ENCODE measurements around the gene UNKL.

The UNKL gene

DNA sequence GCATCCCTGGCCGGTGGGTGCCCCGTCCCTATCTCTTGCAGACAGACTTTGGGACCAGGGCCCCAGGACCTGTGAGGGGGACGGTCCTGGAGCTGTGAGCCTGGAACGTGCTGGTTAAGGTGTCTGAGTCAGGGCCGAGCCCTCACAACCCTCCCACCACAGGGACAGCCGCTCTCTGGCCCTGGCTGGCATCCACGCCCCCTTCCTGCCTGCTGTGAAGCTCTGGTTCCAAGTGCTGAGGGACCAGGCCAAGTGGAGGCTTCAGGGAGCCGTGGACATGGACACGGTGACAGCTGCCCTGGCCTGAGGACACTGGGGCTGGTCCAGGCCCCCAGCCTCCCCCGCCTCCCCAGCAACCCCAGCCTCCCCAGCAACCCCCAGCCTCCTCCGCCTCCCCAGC lies 69.4 kb downstream of the UNKL start:
- TF ChIP-seq, protein P1, sequence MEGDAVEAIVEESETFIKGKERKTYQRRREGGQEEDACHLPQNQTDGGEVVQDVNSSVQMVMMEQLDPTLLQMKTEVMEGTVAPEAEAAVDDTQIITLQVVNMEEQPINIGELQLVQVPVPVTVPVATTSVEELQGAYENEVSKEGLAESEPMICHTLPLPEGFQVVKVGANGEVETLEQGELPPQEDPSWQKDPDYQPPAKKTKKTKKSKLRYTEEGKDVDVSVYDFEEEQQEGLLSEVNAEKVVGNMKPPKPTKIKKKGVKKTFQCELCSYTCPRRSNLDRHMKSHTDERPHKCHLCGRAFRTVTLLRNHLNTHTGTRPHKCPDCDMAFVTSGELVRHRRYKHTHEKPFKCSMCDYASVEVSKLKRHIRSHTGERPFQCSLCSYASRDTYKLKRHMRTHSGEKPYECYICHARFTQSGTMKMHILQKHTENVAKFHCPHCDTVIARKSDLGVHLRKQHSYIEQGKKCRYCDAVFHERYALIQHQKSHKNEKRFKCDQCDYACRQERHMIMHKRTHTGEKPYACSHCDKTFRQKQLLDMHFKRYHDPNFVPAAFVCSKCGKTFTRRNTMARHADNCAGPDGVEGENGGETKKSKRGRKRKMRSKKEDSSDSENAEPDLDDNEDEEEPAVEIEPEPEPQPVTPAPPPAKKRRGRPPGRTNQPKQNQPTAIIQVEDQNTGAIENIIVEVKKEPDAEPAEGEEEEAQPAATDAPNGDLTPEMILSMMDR (IDR thresholded peaks at IDR 0.05; ENCODE audit: extremely low read depth, insufficient read depth, missing control alignments), result no peak
- in situ Hi-C loops (cut with MboI; ENCODE audit: low pct_unique_long_range_greater_than_20kb, low sequenced_read_pairs, unreplicated experiment), result no loop called here
- DNase-seq (ENCODE audit: low spot score), result no peak

DNA sequence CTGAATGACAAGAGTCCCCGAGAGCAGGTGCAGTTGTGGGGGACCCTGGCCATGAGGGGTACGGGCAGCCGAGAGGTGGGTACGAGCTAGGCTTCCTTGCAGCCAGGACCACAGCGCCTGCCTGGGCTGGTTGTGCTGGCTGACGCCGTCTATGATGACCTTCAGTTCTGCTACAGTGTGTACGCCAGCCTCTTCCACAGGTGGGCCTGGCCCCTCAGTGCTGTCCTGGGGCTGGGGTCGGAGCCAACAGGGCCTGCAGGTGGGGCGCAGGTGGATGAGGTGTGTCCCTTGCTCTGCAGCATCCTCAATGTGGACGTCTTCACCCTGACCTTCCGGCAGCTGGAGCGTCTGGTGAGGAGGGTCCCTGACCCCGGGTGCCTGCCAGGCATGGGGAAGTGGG lies 70.0 kb downstream of the UNKL start:
- in situ Hi-C loops (cut with MboI; ENCODE audit: low pct_unique_long_range_greater_than_20kb, low sequenced_read_pairs, unreplicated experiment), result no loop called here
- TF ChIP-seq, protein P1 (IDR thresholded peaks at IDR 0.05; ENCODE audit: extremely low read depth, insufficient read depth, missing control alignments), result no peak
- no peak for DNase-seq (ENCODE audit: low spot score)

DNA sequence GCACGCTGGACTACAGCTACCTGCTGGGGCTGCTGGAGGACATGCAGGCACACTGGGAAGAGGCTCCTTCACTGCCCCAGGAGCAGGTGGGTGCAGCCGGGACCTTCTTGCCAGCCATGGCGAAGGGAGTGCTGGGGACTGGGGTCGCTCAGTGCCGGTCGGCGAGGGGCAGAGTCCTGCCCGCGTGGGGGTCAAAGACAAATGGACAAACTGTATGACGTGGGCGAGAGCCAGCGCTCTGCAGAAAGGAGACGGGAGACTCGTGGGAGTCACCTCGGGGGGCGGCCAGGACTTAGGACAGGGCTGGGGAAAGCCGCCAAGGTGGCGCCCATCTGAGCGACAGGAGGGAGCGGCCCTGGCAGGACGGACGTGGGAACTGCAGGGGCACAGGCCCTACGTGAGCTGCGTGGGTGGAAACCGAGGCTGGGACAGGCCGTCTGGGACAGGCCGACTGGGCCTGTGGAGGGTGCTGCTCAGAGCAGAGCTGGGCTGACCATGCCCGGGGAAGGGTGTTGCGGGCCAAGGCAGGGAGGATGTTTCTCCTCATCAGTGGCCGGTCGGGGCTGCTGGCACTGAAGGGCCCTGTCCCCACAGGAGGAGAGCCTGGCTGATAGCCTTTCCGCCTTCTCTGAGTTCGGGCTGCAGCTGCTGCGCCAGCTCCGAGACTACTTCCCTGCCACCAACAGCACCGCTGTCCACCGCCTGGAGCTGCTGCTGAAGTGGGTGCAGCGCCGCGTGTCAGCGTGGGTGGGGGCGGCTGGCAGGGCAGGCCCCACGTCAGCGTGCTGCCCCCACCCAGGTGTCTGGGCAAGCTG lies 70.9 kb downstream of the UNKL start:
- DNase-seq (ENCODE audit: low spot score), result no peak
- in situ Hi-C loops (cut with MboI; ENCODE audit: low pct_unique_long_range_greater_than_20kb, low sequenced_read_pairs, unreplicated experiment), result no loop called here
- TF ChIP-seq, protein P1 (IDR thresholded peaks at IDR 0.05; ENCODE audit: extremely low read depth, insufficient read depth, missing control alignments), result no peak

DNA sequence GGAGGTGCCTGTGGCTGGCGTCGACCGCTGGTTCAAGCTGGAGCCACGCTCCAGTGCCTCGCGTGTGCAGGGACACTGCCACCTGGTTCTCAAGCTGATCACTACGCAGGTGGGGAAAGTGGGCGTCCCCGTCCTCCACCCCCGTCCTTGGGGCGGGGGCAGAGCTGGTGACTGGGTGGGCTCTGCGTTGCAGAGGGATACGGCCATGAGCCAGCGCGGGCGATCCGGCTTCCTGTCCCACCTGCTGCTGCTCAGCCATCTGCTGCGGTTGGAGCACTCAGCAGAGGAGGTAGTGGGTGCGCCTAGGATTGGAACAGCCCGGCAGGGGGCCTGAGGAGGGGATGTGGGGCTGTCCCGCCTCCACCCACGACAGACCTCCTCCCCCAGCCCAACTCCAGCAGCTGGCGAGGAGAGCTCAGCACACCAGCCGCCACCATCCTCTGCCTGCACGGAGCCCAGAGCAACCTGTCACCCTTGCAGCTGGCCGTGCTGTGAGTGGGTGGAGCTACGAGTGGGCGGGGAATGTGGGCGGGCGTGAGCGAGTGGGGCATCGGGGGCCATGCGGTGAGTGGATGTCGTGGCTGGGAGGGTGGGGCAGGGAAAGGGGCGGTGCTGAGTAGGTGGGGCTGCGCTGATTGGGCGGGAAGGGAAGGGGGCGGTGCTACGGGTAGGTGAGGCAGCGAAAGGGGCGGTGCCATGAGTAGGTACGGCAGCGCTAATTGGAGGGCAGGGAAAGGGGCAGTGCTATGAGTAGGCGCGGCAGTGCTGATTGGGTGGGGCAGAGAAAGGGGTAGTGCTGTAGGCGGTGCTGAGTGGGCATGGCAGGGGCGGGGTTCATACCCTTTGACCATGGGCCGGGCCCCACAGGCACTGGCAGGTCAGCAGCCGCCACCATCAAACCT lies 71.7 kb downstream of the UNKL start:
- in situ Hi-C loops (cut with MboI; ENCODE audit: low pct_unique_long_range_greater_than_20kb, low sequenced_read_pairs, unreplicated experiment), result no loop called here
- DNase-seq (ENCODE audit: low spot score), result peak; percentile 100
- TF ChIP-seq, protein P1 (IDR thresholded peaks at IDR 0.05; ENCODE audit: extremely low read depth, insufficient read depth, missing control alignments), result no peak

DNA sequence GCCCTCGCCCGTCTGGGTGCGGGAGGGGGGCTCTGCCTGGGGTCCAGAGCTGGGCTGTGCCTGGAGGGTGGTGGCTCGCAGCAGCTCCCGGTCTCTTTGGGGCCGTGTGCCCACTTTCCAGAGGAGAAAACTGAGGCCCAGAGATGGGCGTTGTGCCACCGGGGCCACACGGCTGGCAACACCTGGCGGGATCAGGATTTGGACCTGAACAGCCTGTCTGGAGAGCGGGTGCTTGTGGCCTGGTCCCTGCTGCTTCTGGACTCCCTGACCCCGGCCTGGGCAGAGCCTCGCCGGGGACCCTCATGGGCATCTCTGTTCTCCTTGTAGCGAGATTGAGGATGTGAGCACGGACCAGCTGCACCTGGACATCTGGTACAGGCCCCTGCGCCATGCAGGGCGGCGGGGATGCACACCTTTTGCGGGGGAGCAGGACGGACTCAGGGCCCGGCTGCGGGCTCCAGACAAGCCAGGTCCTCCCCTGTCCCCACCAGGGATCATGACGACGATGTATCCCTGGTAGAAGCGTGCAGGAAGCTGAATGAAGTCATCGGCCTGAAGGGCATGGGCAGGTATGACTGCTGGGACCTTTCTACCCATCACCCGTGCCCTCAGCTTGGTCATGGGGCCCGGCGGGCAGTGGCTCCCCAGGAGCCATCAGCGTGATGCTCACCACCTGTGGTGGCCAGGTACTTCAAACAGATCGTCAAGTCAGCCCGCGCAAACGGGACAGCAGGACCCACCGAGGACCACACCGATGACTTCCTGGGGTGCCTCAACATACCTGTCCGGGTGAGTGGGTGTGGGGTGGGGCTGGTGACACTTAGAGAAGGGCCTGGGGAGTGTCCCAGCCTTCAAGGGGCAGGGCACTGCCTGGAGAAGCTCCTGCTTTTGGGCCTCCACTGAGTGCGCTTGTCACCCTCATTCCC lies 72.7 kb downstream of the UNKL start:
- no peak for DNase-seq (ENCODE audit: low spot score)
- in situ Hi-C loops (cut with MboI; ENCODE audit: low pct_unique_long_range_greater_than_20kb, low sequenced_read_pairs, unreplicated experiment), result no loop called here
- TF ChIP-seq, protein P1 (IDR thresholded peaks at IDR 0.05; ENCODE audit: extremely low read depth, insufficient read depth, missing control alignments), result no peak

Measured in GM13977 (cell line).